Spleen (tissue), 11 donors: Measurements from ENCODE around the gene TIGD6. TPM values are rescaled to one million over a fixed set of nuclear protein-coding genes. Genes with fewer than 3 reads are reported as not detected.

Source experiments
- DNase-seq: peaks from one replicate; pipeline ENCODE4 v3.0.0-alpha.2; 2020
- H3K27ac ChIP-seq, 8 donors: fragments of 200-600 bp; sonication (generic) in 7 of 8; 1 replicate in 4 of 8; 2 replicates in 4 of 8; pipeline versions ENCODE4 v1.5.0 to v1.8.0; 2016 to 2021; ENCODE audit warnings: inconsistent platforms in 4 of 8, mild to moderate bottlenecking in 4 of 8, moderate library complexity in 1 of 8
- H3K27me3 ChIP-seq, 7 donors: fragments of 200-600 bp; sonication (generic) in 6 of 7; replicated peaks in 1 of 7; 1 replicate in 4 of 7; 2 replicates in 3 of 7; pipeline versions ENCODE4 v1.5.0 to v1.8.0; 2016 to 2021; ENCODE audit warnings: inconsistent platforms in 3 of 7, mild to moderate bottlenecking in 1 of 7
- H3K36me3 ChIP-seq, 6 donors: fragments of 200-600 bp; sonication (generic) in 5 of 6; 1 replicate in 4 of 6; 2 replicates in 2 of 6; pipeline versions ENCODE4 v1.5.0 to v1.8.0; 2016 to 2021; ENCODE audit warnings: inconsistent platforms in 2 of 6
- H3K4me1 ChIP-seq, 6 donors: fragments of 200-600 bp; sonication (generic) in 5 of 6; 1 replicate in 3 of 6; 2 replicates in 3 of 6; pipeline versions ENCODE4 v1.5.0 to v1.8.0; 2016 to 2021; ENCODE audit warnings: inconsistent platforms in 3 of 6
- H3K4me3 ChIP-seq, 8 donors: fragments of 200-600 bp; sonication (generic) in 7 of 8; 1 replicate in 4 of 8; 2 replicates in 4 of 8; pipeline versions ENCODE4 v1.5.0 to v1.8.0; 2016 to 2021; ENCODE audit warnings: inconsistent platforms in 4 of 8, mild to moderate bottlenecking in 4 of 8, moderate library complexity in 2 of 8
- H3K9me3 ChIP-seq, 8 donors: fragments of 200-600 bp; sonication (generic) in 7 of 8; 1 replicate in 4 of 8; 2 replicates in 4 of 8; pipeline versions ENCODE4 v1.5.0 to v1.8.0; 2016 to 2021; ENCODE audit warnings: inconsistent platforms in 4 of 8
- CTCF ChIP-seq, 11 experiments: fragments of 200-600 bp in 7 of 11; fragments of 450-650 bp in 4 of 11; sonication (generic) in 4 of 11; IDR thresholded peaks in 8 of 11; conservative IDR thresholded peaks in 3 of 11; 1 replicate in 7 of 11; 2 replicates in 4 of 11; pipeline versions ENCODE4 v1.4.0 to v1.8.0; 2016 to 2021; ENCODE audit warnings: antibody characterized with exemption in 11 of 11, inconsistent platforms in 4 of 11, mild to moderate bottlenecking in 1 of 11
- POLR2A ChIP-seq, 3 donors: fragments of 450-650 bp; IDR thresholded peaks; one replicate each; pipeline ENCODE4 v1.5.1; 2017; ENCODE audit warnings: antibody characterized with exemption in 3 of 3, mild to moderate bottlenecking in 1 of 3
- POLR2AphosphoS5 ChIP-seq, 3 donors: sonication (generic); formaldehyde crosslinking; IDR thresholded peaks; one replicate each; pipeline ENCODE4 v1.5.1; 2017; ENCODE audit warnings: antibody characterized with exemption in 3 of 3
- WGBS, 5 donors: extraction: QIAGEN DNeasy Blood & Tissue Kit in 3 of 5; methylation state at CpG; one replicate each; pipeline versions ENCODE4 v1.1.5 to v1.1.7; 2013 to 2018; 5-methylcytosine and 5-hydroxymethylcytosine counted together
- intact Hi-C: fragments of 100-400 bp; cut with DNase I; formaldehyde crosslinking; loops from one replicate; pipeline ENCODE4 v1.15.0; 2023; ENCODE audit warnings: low total_unique reads
- polyA plus RNA-seq, 3 donors: library from polyadenylated mRNA; stranded (reverse); fragments of 200-250 nt; gene quantifications; one replicate each; pipeline ENCODE4 v1.2.1, GENCODE V29; 2013
- total RNA-seq, 7 donors: library from RNA; depleted of rRNA in 3 of 7; stranded (reverse); fragments of >200 nt in 3 of 7; fragmentation: NEBNext Ultra II Directional in 4 of 7; extraction: Animal tissue kit (Norgen Biotek cat#: 25700) in 4 of 7; gene quantifications; one replicate each; pipeline versions ENCODE4 v1.1.0 to v1.2.1, GENCODE V29; 2016 to 2021
- donor health status: healthy with polysubstance abuse.
- donor health status: DM: no; HTN: no; CAD: no; lungs with moderate emphysema.
- donor health status: DM: no; HTN: no; CAD: no.
- donor health status: Bipolar disorder and iron deficiency.
- donor health status: healthy.
- donor health status: DM: no; HTN: no; CAD: no.
- donor health status: DM: yes; HTN: yes; CAD: no.

The TIGD6 gene
- total and polyA plus RNA-seq, 10 donors = 2.4 to 5.8 (median 3.4) TPM

GRCh38 chr5:149981206-149981605 lies 19.2 kb downstream of the TIGD6 start:
- Histone ChIP-seq H3K36me3 (peaks cover 0 to 74% (median 30%) of the 10 kb centered on the region in 6 donors), H3K9me3 (no peaks in the 10 kb centered on the region), H3K4me3 (no peak overlapping the region), H3K27me3 (no peaks in the 10 kb centered on the region), H3K4me1 (no peaks in the 10 kb centered on the region), H3K27ac (no peak overlapping the region)
- TF ChIP-seq POLR2AphosphoS5 (IDR thresholded peaks at IDR 0.05) = no peak
- TF ChIP-seq CTCF (IDR thresholded peaks at IDR 0.05 in 8 of 11, conservative IDR thresholded peaks at IDR 0.05 in 3 of 11) = no peak
- no peak for TF ChIP-seq POLR2A (IDR thresholded peaks at IDR 0.05)
- DNase-seq = no peak
- 95 to 97% (median 95%) methylated on average over 3 of the region's 3 CpGs for WGBS, 5 donors
- intact Hi-C loops = no loop called here

- 84 to 97% (median 93%) methylated on average over 1 of the region's 1 CpG for WGBS, 5 donors
- no peak for DNase-seq
- Histone ChIP-seq H3K27me3 (no peaks in the 10 kb centered on the region), H3K36me3 (peaks cover 0 to 82% (median 30%) of the 10 kb centered on the region in 6 donors), H3K9me3 (no peaks in the 10 kb centered on the region), H3K4me3 (no peak overlapping the region), H3K4me1 (no peaks in the 10 kb centered on the region), H3K27ac (no peak overlapping the region)
- TF ChIP-seq POLR2A (IDR thresholded peaks at IDR 0.05) (no peak), CTCF (IDR thresholded peaks at IDR 0.05 in 8 of 11, conservative IDR thresholded peaks at IDR 0.05 in 3 of 11) (no peak)
- intact Hi-C loops = no loop called here
Measured at GRCh38 chr5:149979896-149980295, 20.6 kb downstream of the TIGD6 start.

- no peaks in the 10 kb centered on the region for H3K9me3 ChIP-seq
- H3K4me3 ChIP-seq = no peak overlapping the region
- H3K36me3 ChIP-seq = peaks cover 0 to 51% (median 21%) of the 10 kb centered on the region in 6 donors
- WGBS, 5 donors = 49 to 65% (median 61%) methylated on average over 2 of the region's 2 CpGs
- DNase-seq = no peak
- no peaks in the 10 kb centered on the region for H3K27me3 ChIP-seq
- no peaks in the 10 kb centered on the region for H3K4me1 ChIP-seq
- intact Hi-C loops = no loop called here
- no peak for TF ChIP-seq POLR2AphosphoS5 (IDR thresholded peaks at IDR 0.05)
- TF ChIP-seq POLR2A (IDR thresholded peaks at IDR 0.05) = no peak
- TF ChIP-seq CTCF (IDR thresholded peaks at IDR 0.05 in 8 of 11, conservative IDR thresholded peaks at IDR 0.05 in 3 of 11) = no peak
- no peak overlapping the region for H3K27ac ChIP-seq
Measured at GRCh38 chr5:149975409-149975808, 25.0 kb downstream of the TIGD6 start.

GRCh38 chr5:149969181-149969930 lies 31.1 kb downstream of the TIGD6 start:
- no peak overlapping the region for H3K4me3 ChIP-seq
- intact Hi-C loops = no loop called here
- 86 to 96% (median 91%) methylated on average over 4 of the region's 4 CpGs for WGBS, 5 donors
- no peaks in the 10 kb centered on the region for H3K9me3 ChIP-seq
- H3K4me1 ChIP-seq = peaks cover 0 to 6% (median 0%) of the 10 kb centered on the region in 6 donors
- H3K36me3 ChIP-seq = peaks cover 0 to 9% (median 0%) of the 10 kb centered on the region in 6 donors
- DNase-seq = no peak
- TF ChIP-seq POLR2A (IDR thresholded peaks at IDR 0.05) (no peak), CTCF (IDR thresholded peaks at IDR 0.05 in 8 of 11, conservative IDR thresholded peaks at IDR 0.05 in 3 of 11) (no peak), POLR2AphosphoS5 (IDR thresholded peaks at IDR 0.05) (no peak)
- no peaks in the 10 kb centered on the region for H3K27me3 ChIP-seq
- no peak overlapping the region for H3K27ac ChIP-seq
